Measurements from ENCODE around the gene KRT85. TPM values are rescaled to one million over a fixed set of nuclear protein-coding genes. Genes with fewer than 3 reads are reported as not detected.

KRT85 gene
- total RNA-seq, 4 donors from 2014 or later = 0.15 to 101 (median 8.3) TPM; not detected in 1

DNA sequence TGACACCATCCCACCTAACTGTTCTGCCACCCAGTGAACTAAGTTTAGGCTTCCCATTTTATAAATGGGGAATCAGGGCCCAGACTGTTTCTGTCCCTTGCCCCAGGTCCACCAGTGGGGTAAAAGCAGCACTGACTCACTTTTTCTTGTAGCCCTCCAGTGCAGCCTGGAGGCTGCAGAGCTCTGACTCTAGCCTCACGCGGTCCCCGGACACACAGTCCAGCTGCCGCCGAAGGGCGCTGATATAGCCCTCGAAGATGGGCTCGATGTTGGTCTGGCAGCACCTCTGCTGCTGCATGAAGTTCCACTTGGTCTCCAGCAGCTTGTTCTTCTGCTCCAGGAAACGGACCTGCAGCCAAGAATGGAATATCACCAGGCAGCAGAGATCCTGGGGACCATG is 36.3 kb upstream of the KRT85 start:
- WGBS, 2 donors = 90 to 91% methylated on average over 5 to 9 of the region's 9 CpGs
- no peak for TF ChIP-seq POLR2A (IDR thresholded peaks at IDR 0.05)
- TF ChIP-seq, protein P1, sequence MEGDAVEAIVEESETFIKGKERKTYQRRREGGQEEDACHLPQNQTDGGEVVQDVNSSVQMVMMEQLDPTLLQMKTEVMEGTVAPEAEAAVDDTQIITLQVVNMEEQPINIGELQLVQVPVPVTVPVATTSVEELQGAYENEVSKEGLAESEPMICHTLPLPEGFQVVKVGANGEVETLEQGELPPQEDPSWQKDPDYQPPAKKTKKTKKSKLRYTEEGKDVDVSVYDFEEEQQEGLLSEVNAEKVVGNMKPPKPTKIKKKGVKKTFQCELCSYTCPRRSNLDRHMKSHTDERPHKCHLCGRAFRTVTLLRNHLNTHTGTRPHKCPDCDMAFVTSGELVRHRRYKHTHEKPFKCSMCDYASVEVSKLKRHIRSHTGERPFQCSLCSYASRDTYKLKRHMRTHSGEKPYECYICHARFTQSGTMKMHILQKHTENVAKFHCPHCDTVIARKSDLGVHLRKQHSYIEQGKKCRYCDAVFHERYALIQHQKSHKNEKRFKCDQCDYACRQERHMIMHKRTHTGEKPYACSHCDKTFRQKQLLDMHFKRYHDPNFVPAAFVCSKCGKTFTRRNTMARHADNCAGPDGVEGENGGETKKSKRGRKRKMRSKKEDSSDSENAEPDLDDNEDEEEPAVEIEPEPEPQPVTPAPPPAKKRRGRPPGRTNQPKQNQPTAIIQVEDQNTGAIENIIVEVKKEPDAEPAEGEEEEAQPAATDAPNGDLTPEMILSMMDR (IDR thresholded peaks at IDR 0.05) = no peak
- no peak for DNase-seq (ENCODE audit: low spot score in 2 of 2)
- no peak overlapping the region for H3K4me3 ChIP-seq (ENCODE audit: low read depth, poor library complexity, severe bottlenecking)
- intact Hi-C loops (cut with DNase I; ENCODE audit: low total_unique reads) = no loop called here

- intact Hi-C loops (cut with DNase I; ENCODE audit: low total_unique reads) = no loop called here
- H3K4me3 ChIP-seq (ENCODE audit: low read depth, poor library complexity, severe bottlenecking) = no peak overlapping the region
- no peak for DNase-seq (ENCODE audit: low spot score in 2 of 2)
- WGBS, 2 donors = 53 to 70% methylated on average over 3 of the region's 3 CpGs
- TF ChIP-seq, protein P1 (IDR thresholded peaks at IDR 0.05) = no peak
- TF ChIP-seq POLR2A (IDR thresholded peaks at IDR 0.05) = no peak
Measured at GRCh38 chr12:52402873-52403540, 35.7 kb upstream of the KRT85 start.

- TF ChIP-seq, protein P1 (IDR thresholded peaks at IDR 0.05) = no peak
- no peak for TF ChIP-seq POLR2A (IDR thresholded peaks at IDR 0.05)
Measured at GRCh38 chr12:52402377-52402776, 35.1 kb upstream of the KRT85 start.

DNA sequence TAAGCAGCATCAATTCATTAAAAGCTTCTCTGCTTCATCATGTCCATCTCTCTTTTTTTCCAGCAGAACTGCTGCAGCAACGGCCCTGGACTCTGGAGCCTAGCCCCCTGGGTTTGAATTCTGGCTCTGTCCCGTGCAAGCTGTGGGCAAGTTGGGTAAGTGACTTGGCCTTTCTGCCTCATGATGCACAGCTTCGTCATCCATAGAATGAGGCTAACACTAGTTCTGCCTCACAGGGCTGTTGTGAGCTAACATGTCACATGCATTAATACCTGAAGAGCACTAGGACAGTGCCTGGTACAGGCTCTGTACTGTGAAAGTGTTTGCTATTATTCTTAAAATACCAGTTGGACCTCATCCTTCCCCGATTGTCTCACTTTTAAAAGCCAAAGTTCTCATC is 34.6 kb upstream of the KRT85 start:
- 82 to 88% methylated on average over 4 of the region's 4 CpGs for WGBS, 2 donors
- no peak for DNase-seq (ENCODE audit: low spot score in 2 of 2)
- no peak overlapping the region for H3K4me3 ChIP-seq (ENCODE audit: low read depth, poor library complexity, severe bottlenecking)
- TF ChIP-seq POLR2A (IDR thresholded peaks at IDR 0.05) = no peak
- TF ChIP-seq, protein P1 (IDR thresholded peaks at IDR 0.05) = no peak
- intact Hi-C loops (cut with DNase I; ENCODE audit: low total_unique reads) = no loop called here

More at GRCh38 chr12:52402377-52402776, 35.1 kb upstream of the KRT85 start:
- DNase-seq (ENCODE audit: low spot score in 2 of 2) = no peak
- WGBS, 2 donors = 94 to 98% methylated on average over 2 of the region's 2 CpGs
- no peak overlapping the region for H3K4me3 ChIP-seq (ENCODE audit: low read depth, poor library complexity, severe bottlenecking)
- intact Hi-C loops (cut with DNase I; ENCODE audit: low total_unique reads) = no loop called here

DNA sequence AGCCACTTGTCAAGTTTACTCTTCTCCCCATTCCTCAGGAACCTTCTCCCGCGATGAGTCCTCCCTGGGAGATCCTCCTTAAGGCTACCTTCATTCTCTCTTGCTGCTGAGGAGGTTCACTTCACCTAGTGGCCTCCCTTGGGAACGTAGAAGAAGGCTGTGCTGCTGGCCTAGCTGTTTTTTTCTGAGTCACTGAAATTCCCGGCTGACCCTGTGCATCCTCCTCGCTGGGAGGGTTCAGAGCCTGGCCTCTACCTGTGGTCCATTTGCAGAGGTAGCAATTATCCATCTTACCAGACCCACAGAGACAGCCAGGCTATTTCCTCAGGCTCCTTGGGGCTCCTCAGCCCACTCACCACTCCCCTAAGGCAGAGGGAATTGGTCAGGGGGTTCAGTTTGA is 34.2 kb upstream of the KRT85 start:
- intact Hi-C loops (cut with DNase I; ENCODE audit: low total_unique reads) = no loop called here
- no peak overlapping the region for H3K4me3 ChIP-seq (ENCODE audit: low read depth, poor library complexity, severe bottlenecking)
- no peak for DNase-seq (ENCODE audit: low spot score in 2 of 2)
- 83 to 86% methylated on average over 5 of the region's 5 CpGs for WGBS, 2 donors
- TF ChIP-seq, protein P1 (IDR thresholded peaks at IDR 0.05) = no peak
- TF ChIP-seq POLR2A (IDR thresholded peaks at IDR 0.05) = no peak

GRCh38 chr12:52400906-52401305 is 33.6 kb upstream of the KRT85 start:
- DNase-seq (ENCODE audit: low spot score in 2 of 2) = no peak
- intact Hi-C loops (cut with DNase I; ENCODE audit: low total_unique reads) = no loop called here
- TF ChIP-seq, protein P1 (IDR thresholded peaks at IDR 0.05) = no peak
- TF ChIP-seq POLR2A (IDR thresholded peaks at IDR 0.05) = no peak
- WGBS, 2 donors = 79 to 89% methylated on average over 9 of the region's 9 CpGs
- H3K4me3 ChIP-seq (ENCODE audit: low read depth, poor library complexity, severe bottlenecking) = no peak overlapping the region
